Stimulated activated CD4-positive, alpha-beta T cell treated with anti-CD3 and anti-CD28 coated beads, Interleukin-4, amount 100 ng/mL, for 4 hours (primary cell): ENCODE measurements around the gene ZNF423.

Experiments
- DNase-seq, 2 experiments: peaks; one replicate each; pipeline ENCODE4 v3.0.0-alpha.2; 2020

ZNF423 gene

GRCh38 chr16:49618955-49619354, 237.0 kb downstream of the ZNF423 start:
- DNase-seq, result no peak

- no peak for DNase-seq
Observed at GRCh38 chr16:49617710-49618330, 238.1 kb downstream of the ZNF423 start.

- DNase-seq, result no peak
Observed at GRCh38 chr16:49617016-49617629, 238.8 kb downstream of the ZNF423 start.

- no peak for DNase-seq
Observed at GRCh38 chr16:49615576-49615975, 240.3 kb downstream of the ZNF423 start.

GRCh38 chr16:49610983-49611382, 244.9 kb downstream of the ZNF423 start:
- DNase-seq, result no peak

GRCh38 chr16:49608779-49609178, 247.1 kb downstream of the ZNF423 start:
- DNase-seq, result no peak

GRCh38 chr16:49608098-49608497, 247.8 kb downstream of the ZNF423 start:
- DNase-seq, result no peak

GRCh38 chr16:49605536-49606254, 250.2 kb downstream of the ZNF423 start:
- no peak for DNase-seq

- no peak for DNase-seq
Observed at GRCh38 chr16:49604602-49605001, 251.3 kb downstream of the ZNF423 start.

- no peak for DNase-seq
Observed at GRCh38 chr16:49603956-49604355, 252.0 kb downstream of the ZNF423 start.

- no peak for DNase-seq
Observed at GRCh38 chr16:49602976-49603310, 253.0 kb downstream of the ZNF423 start.

- no peak for DNase-seq
Observed at GRCh38 chr16:49602201-49602975, 253.5 kb downstream of the ZNF423 start.

GRCh38 chr16:49601576-49601975, 254.3 kb downstream of the ZNF423 start:
- no peak for DNase-seq

- no peak for DNase-seq
Observed at GRCh38 chr16:49600976-49601375, 254.9 kb downstream of the ZNF423 start.

- DNase-seq, result no peak
Observed at GRCh38 chr16:49600536-49600935, 255.4 kb downstream of the ZNF423 start.

GRCh38 chr16:49599704-49600103, 256.2 kb downstream of the ZNF423 start:
- DNase-seq, result no peak

GRCh38 chr16:49599281-49599680, 256.6 kb downstream of the ZNF423 start:
- DNase-seq, result no peak

GRCh38 chr16:49598383-49599170, 257.3 kb downstream of the ZNF423 start:
- DNase-seq, result no peak

GRCh38 chr16:49597796-49598195, 258.1 kb downstream of the ZNF423 start:
- DNase-seq, result no peak

GRCh38 chr16:49596648-49597291, 259.1 kb downstream of the ZNF423 start:
- DNase-seq, result no peak

GRCh38 chr16:49596068-49596467, 259.8 kb downstream of the ZNF423 start:
- no peak for DNase-seq
